Measurements from ENCODE around the gene BBX. TPM values are rescaled to one million over a fixed set of nuclear protein-coding genes. Genes with fewer than 3 reads are reported as not detected.

The BBX gene
- total RNA-seq, 1 donor from 2014 or later = 39.5 TPM

DNA sequence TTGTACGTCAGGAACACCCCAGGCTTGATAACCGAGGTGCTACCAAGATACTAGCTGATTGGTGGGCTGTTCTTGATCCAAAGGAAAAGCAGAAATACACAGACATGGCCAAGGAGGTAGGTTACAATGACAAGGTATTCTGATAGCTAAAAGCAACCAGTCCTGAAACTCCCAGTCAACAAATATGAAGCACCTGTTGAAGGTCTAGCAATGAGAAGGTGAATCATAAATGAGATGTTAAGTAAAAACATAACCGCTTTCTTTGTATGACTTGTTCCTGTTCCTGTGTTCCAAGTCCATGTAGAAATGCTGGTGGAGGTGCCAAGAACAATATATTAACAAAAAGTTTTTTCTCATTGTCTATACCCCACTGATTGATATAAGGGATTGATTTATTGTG lies 194.0 kb downstream of the BBX start:
- Histone ChIP-seq H3K4me3 (no peak overlapping the region), H3K36me3 (no peaks in the 10 kb centered on the region), H3K4me1 (peaks cover 11% of the 10 kb centered on the region), H3K9me3 (no peaks in the 10 kb centered on the region), H3K27ac (no peak overlapping the region), H3K27me3 (no peaks in the 10 kb centered on the region)
- no peak for TF ChIP-seq POLR2AphosphoS5 (IDR thresholded peaks at IDR 0.05; ENCODE audit: insufficient read depth in 1 of 2, low read depth in 1 of 2)
- no peak for TF ChIP-seq POLR2A (IDR thresholded peaks at IDR 0.05)
- TF ChIP-seq, protein P1, sequence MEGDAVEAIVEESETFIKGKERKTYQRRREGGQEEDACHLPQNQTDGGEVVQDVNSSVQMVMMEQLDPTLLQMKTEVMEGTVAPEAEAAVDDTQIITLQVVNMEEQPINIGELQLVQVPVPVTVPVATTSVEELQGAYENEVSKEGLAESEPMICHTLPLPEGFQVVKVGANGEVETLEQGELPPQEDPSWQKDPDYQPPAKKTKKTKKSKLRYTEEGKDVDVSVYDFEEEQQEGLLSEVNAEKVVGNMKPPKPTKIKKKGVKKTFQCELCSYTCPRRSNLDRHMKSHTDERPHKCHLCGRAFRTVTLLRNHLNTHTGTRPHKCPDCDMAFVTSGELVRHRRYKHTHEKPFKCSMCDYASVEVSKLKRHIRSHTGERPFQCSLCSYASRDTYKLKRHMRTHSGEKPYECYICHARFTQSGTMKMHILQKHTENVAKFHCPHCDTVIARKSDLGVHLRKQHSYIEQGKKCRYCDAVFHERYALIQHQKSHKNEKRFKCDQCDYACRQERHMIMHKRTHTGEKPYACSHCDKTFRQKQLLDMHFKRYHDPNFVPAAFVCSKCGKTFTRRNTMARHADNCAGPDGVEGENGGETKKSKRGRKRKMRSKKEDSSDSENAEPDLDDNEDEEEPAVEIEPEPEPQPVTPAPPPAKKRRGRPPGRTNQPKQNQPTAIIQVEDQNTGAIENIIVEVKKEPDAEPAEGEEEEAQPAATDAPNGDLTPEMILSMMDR (IDR thresholded peaks at IDR 0.05) = no peak
- no peak for DNase-seq (ENCODE audit: extremely low spot score in 2 of 2)
- intact Hi-C loops (cut with DNase I) = no loop called here

DNA sequence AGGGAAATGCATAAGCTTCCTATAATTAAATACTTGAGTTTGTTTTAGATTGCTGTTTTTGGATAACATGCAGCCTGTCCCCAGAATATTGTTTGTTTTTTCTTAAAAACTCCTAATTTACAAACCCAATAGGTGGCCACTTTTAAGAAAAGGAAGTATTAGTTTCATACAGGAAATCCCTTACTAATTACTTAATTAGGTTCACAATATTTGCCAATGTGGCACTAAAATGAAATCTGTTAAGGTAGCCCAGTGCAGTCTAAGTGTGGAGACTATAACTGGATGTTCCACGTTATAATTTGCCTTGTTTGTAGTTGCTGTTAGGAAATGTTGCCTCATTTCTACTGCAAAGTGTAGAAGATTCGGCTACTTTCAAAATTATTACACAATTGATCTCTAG lies 195.8 kb downstream of the BBX start:
- Histone ChIP-seq H3K9me3 (no peaks in the 10 kb centered on the region), H3K36me3 (no peaks in the 10 kb centered on the region), H3K27me3 (no peaks in the 10 kb centered on the region), H3K4me3 (no peak overlapping the region), H3K4me1 (peaks cover 11% of the 10 kb centered on the region), H3K27ac (no peak overlapping the region)
- TF ChIP-seq, protein P1 (IDR thresholded peaks at IDR 0.05) = no peak
- TF ChIP-seq POLR2AphosphoS5 (IDR thresholded peaks at IDR 0.05; ENCODE audit: insufficient read depth in 1 of 2, low read depth in 1 of 2) (no peak), POLR2A (IDR thresholded peaks at IDR 0.05) (no peak)
- intact Hi-C loops (cut with DNase I) = no loop called here
- no peak for DNase-seq (ENCODE audit: extremely low spot score in 2 of 2)

DNA sequence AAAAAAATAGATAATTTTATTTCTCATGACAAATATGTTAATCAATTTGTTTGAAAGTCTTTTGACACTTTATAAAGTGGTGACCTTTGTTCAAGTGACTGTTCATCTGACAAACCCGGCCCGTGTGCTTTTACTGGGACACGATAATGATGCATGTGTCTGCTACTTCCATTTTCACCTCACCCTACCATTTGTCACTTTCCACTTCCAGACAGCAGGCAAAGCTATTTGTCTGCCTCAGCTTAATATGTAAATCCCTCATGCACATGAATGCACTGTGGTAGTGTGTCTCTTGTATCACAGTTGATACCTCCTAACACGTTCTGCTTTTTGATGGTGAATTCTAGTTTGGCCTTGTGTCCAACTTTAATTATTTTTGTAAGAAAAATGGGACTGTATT lies 204.3 kb downstream of the BBX start:
- no peak for DNase-seq (ENCODE audit: extremely low spot score in 2 of 2)
- Histone ChIP-seq H3K4me1 (no peaks in the 10 kb centered on the region), H3K27me3 (no peaks in the 10 kb centered on the region), H3K9me3 (no peaks in the 10 kb centered on the region), H3K4me3 (no peak overlapping the region), H3K36me3 (no peaks in the 10 kb centered on the region), H3K27ac (no peak overlapping the region)
- intact Hi-C loops (cut with DNase I) = no loop called here
- no peak for TF ChIP-seq POLR2A (IDR thresholded peaks at IDR 0.05)
- no peak for TF ChIP-seq POLR2AphosphoS5 (IDR thresholded peaks at IDR 0.05; ENCODE audit: insufficient read depth in 1 of 2, low read depth in 1 of 2)
- TF ChIP-seq, protein P1 (IDR thresholded peaks at IDR 0.05) = no peak

DNA sequence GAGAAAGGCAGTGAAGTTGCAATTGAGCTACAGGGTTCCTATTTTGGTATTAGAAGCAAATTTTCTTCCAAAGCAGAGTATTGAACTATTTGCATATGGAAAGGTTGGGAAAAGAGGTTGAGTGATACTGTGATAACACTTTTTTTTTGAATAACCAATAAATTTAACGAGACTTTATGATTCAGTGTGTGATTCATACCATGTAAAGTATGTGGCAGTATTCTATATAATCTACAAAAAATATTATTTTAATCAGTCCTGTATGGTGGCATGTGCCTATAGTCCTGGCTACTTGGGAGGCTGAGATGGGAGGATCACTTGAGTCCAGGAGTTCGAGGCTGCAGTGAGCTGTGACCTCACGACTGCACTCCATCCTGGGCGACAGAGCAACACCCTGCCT lies 206.9 kb downstream of the BBX start:
- Histone ChIP-seq H3K36me3 (peaks cover 0 to 6% of the 10 kb centered on the region in 2 donors), H3K27ac (no peak overlapping the region), H3K27me3 (no peaks in the 10 kb centered on the region), H3K9me3 (no peaks in the 10 kb centered on the region), H3K4me1 (no peaks in the 10 kb centered on the region), H3K4me3 (no peak overlapping the region)
- intact Hi-C loops (cut with DNase I) = no loop called here
- TF ChIP-seq POLR2AphosphoS5 (IDR thresholded peaks at IDR 0.05; ENCODE audit: insufficient read depth in 1 of 2, low read depth in 1 of 2) (no peak), POLR2A (IDR thresholded peaks at IDR 0.05) (no peak)
- TF ChIP-seq, protein P1 (IDR thresholded peaks at IDR 0.05) = no peak
- no peak for DNase-seq (ENCODE audit: extremely low spot score in 2 of 2)

DNA sequence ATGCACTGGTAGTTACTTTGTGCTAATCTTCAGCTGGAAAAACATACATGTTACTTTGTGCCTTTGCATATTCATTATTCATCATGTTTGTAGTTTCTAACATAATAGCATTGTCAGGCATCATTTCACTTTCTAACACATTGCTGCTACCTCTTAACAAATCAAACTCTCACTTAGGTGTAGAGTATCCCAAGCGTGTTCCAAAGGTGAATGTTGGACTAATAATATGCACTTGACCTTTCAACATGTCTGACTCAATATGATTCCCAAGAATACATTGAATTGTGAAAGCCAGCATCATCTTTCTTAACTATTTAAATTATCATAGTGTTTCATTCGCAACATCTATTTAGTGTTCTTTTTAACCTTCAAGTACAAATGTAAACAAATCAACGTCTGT lies 211.6 kb downstream of the BBX start:
- Histone ChIP-seq H3K4me3 (no peak overlapping the region), H3K36me3 (peaks cover 0 to 6% of the 10 kb centered on the region in 2 donors), H3K4me1 (no peaks in the 10 kb centered on the region), H3K27ac (no peak overlapping the region), H3K9me3 (no peaks in the 10 kb centered on the region), H3K27me3 (no peaks in the 10 kb centered on the region)
- TF ChIP-seq POLR2A (IDR thresholded peaks at IDR 0.05) (no peak), POLR2AphosphoS5 (IDR thresholded peaks at IDR 0.05; ENCODE audit: insufficient read depth in 1 of 2, low read depth in 1 of 2) (no peak)
- TF ChIP-seq, protein P1 (IDR thresholded peaks at IDR 0.05) = no peak
- DNase-seq (ENCODE audit: extremely low spot score in 2 of 2) = no peak
- intact Hi-C loops (cut with DNase I) = no loop called here

Data from vagina (tissue), 2 donors.